Peyer's patch (tissue), 4 donors: ENCODE data around the gene UBE3B. TPM values are rescaled to one million over a fixed set of nuclear protein-coding genes. Genes with fewer than 3 reads are reported as not detected.

Experiments used
- DNase-seq, 3 donors: peaks; one replicate each; pipeline ENCODE4 v3.0.0-alpha.2; 2017 to 2019
- H3K27ac ChIP-seq, 4 donors: fragments of 200-600 bp; sonication (generic); one replicate each; pipeline ENCODE4 v1.5.1; 2016 to 2019
- H3K27me3 ChIP-seq, 2 donors: fragments of 200-600 bp; sonication (generic); one replicate each; pipeline ENCODE4 v1.5.1; 2019
- H3K36me3 ChIP-seq, 3 donors: fragments of 200-600 bp; sonication (generic); one replicate each; pipeline ENCODE4 v1.5.1; 2016 to 2019
- H3K4me1 ChIP-seq, 4 donors: fragments of 200-600 bp; sonication (generic); one replicate each; pipeline ENCODE4 v1.5.1; 2016 to 2019
- H3K4me3 ChIP-seq, 4 donors: fragments of 200-600 bp; sonication (generic); 1 replicate in 3 of 4; 2 replicates in 1 of 4; pipeline ENCODE4 v1.5.1; 2016 to 2019; ENCODE audit warnings: mild to moderate bottlenecking in 1 of 4
- H3K9me3 ChIP-seq, 4 donors: fragments of 200-600 bp; sonication (generic); one replicate each; pipeline ENCODE4 v1.5.1; 2016 to 2019; ENCODE audit warnings: mild to moderate bottlenecking in 1 of 4
- POLR2A ChIP-seq, 2 donors: fragments of 450-650 bp; IDR thresholded peaks; one replicate each; pipeline ENCODE4 v1.5.1; 2017; ENCODE audit warnings: antibody characterized with exemption in 2 of 2, mild to moderate bottlenecking in 2 of 2, moderate library complexity in 2 of 2
- total RNA-seq, 4 donors: library from RNA; depleted of rRNA; stranded (reverse); fragments of >200 nt; gene quantifications; one replicate each; pipeline ENCODE4 v1.1.0, GENCODE V29; 2016
- TF ChIP-seq, protein P1 (sequence below), 6 experiments: fragments of 450-650 bp in 4 of 6; fragments of 200-600 bp in 2 of 6; sonication (generic) in 1 of 6; IDR thresholded peaks; one replicate each; pipeline ENCODE4 v1.5.1; 2017 to 2019; ENCODE audit warnings: antibody characterized with exemption in 6 of 6, mild to moderate bottlenecking in 3 of 6, moderate library complexity in 1 of 6

UBE3B gene
- total RNA-seq, 4 donors from 2014 or later = 43.8 to 77.0 (median 57.3) TPM

DNA sequence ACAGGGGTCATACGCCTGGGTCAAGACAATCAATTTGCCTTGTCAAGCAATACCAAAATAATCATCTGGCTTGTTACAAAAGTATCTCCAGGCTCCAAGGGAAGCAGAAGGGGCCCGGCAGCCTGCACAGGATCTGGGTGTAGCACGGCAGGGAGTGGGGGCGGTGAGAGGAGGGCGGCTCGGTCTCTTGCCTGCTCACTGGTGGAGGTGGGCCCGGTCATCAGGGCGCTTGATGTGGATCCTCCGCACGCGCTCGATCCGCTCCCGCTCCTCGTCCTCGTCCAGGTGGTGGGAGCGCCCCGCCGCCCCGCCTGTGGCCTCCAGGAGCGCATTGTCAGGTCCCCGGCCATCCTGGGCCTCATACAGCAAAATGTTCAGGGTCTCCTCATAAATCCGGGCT lies 26.0 kb upstream of the UBE3B start:
- Histone ChIP-seq H3K4me3 (no peak overlapping the region), H3K9me3 (no peaks in the 10 kb centered on the region), H3K4me1 (no peaks in the 10 kb centered on the region), H3K36me3 (peaks cover 0 to 84% (median 0%) of the 10 kb centered on the region in 3 donors), H3K27ac (peak overlapping the region in 1 of 4 donors; percentile 1), H3K27me3 (no peaks in the 10 kb centered on the region)
- no peak for DNase-seq
- TF ChIP-seq, protein P1, sequence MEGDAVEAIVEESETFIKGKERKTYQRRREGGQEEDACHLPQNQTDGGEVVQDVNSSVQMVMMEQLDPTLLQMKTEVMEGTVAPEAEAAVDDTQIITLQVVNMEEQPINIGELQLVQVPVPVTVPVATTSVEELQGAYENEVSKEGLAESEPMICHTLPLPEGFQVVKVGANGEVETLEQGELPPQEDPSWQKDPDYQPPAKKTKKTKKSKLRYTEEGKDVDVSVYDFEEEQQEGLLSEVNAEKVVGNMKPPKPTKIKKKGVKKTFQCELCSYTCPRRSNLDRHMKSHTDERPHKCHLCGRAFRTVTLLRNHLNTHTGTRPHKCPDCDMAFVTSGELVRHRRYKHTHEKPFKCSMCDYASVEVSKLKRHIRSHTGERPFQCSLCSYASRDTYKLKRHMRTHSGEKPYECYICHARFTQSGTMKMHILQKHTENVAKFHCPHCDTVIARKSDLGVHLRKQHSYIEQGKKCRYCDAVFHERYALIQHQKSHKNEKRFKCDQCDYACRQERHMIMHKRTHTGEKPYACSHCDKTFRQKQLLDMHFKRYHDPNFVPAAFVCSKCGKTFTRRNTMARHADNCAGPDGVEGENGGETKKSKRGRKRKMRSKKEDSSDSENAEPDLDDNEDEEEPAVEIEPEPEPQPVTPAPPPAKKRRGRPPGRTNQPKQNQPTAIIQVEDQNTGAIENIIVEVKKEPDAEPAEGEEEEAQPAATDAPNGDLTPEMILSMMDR (IDR thresholded peaks at IDR 0.05) = no peak
- TF ChIP-seq POLR2A (IDR thresholded peaks at IDR 0.05) = no peak

DNA sequence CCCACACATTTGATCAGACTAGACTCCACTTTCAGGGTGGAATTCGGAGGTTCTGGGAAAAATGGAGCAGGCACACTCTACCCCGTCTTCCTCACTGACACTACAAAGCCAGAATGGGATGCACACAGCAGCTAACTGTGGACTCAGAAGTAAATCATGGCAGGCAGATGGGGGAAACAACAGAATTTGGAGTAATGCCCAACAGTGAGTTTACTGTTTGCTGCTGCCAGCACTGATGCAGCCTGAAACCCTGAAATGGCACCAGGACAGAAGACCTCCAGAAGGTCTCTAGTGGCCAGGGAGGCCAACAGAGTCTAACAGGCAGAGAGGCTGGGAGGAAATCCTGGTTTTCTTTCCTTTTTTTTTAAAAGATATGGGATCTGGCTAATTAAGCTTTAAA lies 24.9 kb upstream of the UBE3B start:
- Histone ChIP-seq H3K27me3 (no peaks in the 10 kb centered on the region), H3K4me1 (no peaks in the 10 kb centered on the region), H3K27ac (no peak overlapping the region), H3K9me3 (no peaks in the 10 kb centered on the region), H3K36me3 (peaks cover 0 to 84% (median 0%) of the 10 kb centered on the region in 3 donors), H3K4me3 (no peak overlapping the region)
- no peak for DNase-seq
- no peak for TF ChIP-seq POLR2A (IDR thresholded peaks at IDR 0.05)
- TF ChIP-seq, protein P1 (IDR thresholded peaks at IDR 0.05) = no peak

DNA sequence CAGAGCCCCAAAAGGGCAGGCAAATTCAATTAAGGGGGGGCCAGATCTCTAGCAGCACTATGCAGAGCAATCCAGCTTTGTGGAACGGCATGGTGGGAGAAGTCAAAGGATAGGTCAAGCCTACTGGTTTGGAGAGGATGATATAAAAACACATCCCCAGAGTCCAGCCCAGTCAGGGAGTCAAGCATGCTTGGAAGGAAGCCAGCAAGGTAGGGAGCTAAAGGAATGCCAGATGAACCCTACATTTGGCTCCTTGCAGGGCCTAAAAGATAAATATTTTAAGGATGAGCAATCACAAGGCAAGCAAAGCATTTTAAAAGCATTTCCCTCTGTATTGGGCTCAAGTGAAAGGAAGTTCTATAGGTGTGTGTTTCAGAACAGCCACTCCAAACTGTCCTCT lies 21.7 kb upstream of the UBE3B start:
- Histone ChIP-seq H3K9me3 (no peaks in the 10 kb centered on the region), H3K4me3 (no peak overlapping the region), H3K36me3 (peaks cover 0 to 79% (median 0%) of the 10 kb centered on the region in 3 donors), H3K27me3 (no peaks in the 10 kb centered on the region), H3K4me1 (peaks cover 0 to 5% (median 2%) of the 10 kb centered on the region in 4 donors), H3K27ac (peak overlapping the region in 1 of 4 donors; percentile 21)
- no peak for TF ChIP-seq POLR2A (IDR thresholded peaks at IDR 0.05)
- TF ChIP-seq, protein P1 (IDR thresholded peaks at IDR 0.05) = no peak
- no peak for DNase-seq

DNA sequence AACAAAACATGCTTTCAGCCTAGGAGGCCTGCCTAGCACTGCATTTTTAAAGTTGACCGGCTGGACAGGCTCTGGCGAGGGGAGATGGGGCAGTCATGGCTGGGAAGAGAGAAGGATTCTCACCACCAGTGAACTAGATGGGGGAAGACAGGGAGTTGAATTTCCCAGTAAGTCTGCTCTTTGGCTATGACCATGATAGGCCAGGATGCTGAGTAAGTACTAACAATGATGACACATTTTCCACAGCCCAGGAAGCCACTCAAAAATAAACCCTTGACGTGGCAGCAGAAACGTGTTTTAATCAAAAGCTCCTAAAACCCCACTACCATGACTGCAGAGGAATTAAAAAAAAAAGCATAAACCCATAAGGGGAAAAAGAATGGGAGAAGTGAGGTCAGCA lies 19.3 kb upstream of the UBE3B start:
- H3K4me1 ChIP-seq = peaks cover 0 to 28% (median 8%) of the 10 kb centered on the region in 4 donors
- H3K27me3 ChIP-seq = no peaks in the 10 kb centered on the region
- TF ChIP-seq, protein P1 (IDR thresholded peaks at IDR 0.05) = no peak
- TF ChIP-seq POLR2A (IDR thresholded peaks at IDR 0.05) = no peak

DNA sequence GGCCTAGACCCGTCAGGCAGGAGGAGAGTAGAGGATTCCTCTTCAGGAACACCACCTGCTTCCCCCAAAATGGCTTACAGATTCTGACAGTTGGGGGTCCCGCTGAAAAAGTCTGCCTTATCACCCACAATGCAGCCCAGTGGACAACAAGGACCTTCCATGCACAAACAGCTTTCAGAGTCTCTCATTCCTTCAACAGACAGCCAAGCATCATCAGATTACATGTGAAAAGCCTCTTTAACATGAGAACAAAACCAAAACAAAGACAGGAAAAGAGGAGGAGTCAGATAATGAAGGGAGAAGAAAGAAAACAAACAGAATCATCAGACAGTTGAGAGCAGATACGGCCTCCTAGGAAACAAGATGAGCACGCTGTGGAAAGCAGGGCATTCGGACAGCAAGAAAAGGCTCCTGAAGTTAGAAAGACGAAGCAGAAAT lies 18.6 kb upstream of the UBE3B start:
- H3K4me3 ChIP-seq = no peak overlapping the region
- H3K27ac ChIP-seq = peak overlapping the region; percentile 40 to 91 (median 60)
- H3K9me3 ChIP-seq = no peaks in the 10 kb centered on the region
- TF ChIP-seq, protein P1 (IDR thresholded peaks at IDR 0.05) = no peak
- no peak for TF ChIP-seq POLR2A (IDR thresholded peaks at IDR 0.05)
- H3K4me1 ChIP-seq = peaks cover 0 to 32% (median 8%) of the 10 kb centered on the region in 4 donors
- H3K27me3 ChIP-seq = no peaks in the 10 kb centered on the region
- peaks cover 0 to 51% (median 0%) of the 10 kb centered on the region in 3 donors for H3K36me3 ChIP-seq
- DNase-seq = no peak

More for the DNA sequence above, 19.3 kb upstream of the UBE3B start:
- H3K27ac ChIP-seq = peak overlapping the region; percentile 40 to 91 (median 56)
- DNase-seq = no peak
- no peaks in the 10 kb centered on the region for H3K9me3 ChIP-seq
- H3K4me3 ChIP-seq = no peak overlapping the region
- peaks cover 0 to 58% (median 0%) of the 10 kb centered on the region in 3 donors for H3K36me3 ChIP-seq
